K562 (cell line): ENCODE data around the gene PTPRE.

ENCODE experiments used
- ATF7 ChIP-seq: fragments of 450-650 bp; IDR thresholded peaks from 2 replicates; pipeline ENCODE4 v1.7.1; 2014; ENCODE audit warnings: mild to moderate bottlenecking, moderate library complexity
- CTCF ChIP-seq, 3 experiments: IDR thresholded peaks in 2 of 3; conservative IDR thresholded peaks in 1 of 3; 2 replicates each; pipeline ENCODE4 v1.5.1; 2011 to 2012; ENCODE audit warnings: low read length in 3 of 3, mild to moderate bottlenecking in 3 of 3, control low read depth in 2 of 3, improper control_type of control experiment in 1 of 3, inconsistent platforms in 1 of 3, low read depth in 1 of 3, mixed read lengths in 1 of 3, moderate library complexity in 1 of 3; ENCODE audit not compliant: insufficient read depth in 2 of 3
- JUND ChIP-seq, 2 experiments: IDR thresholded peaks; 2 replicates in 1 of 2; 3 replicates in 1 of 2; pipeline ENCODE4 v1.6.1; 2011; ENCODE audit warnings: borderline replicate concordance in 2 of 2, low read depth in 2 of 2, low read length in 2 of 2, improper control_type of control experiment in 1 of 2, missing biosample characterization in 1 of 2, missing genetic modification characterization in 1 of 2, missing genetic modification reagents in 1 of 2
- MEF2A ChIP-seq: IDR thresholded peaks from 2 replicates; pipeline ENCODE4 v1.6.1; 2011; ENCODE audit warnings: low read depth, mild to moderate bottlenecking, low read length, moderate library complexity; ENCODE audit not compliant: control insufficient read depth
- PATZ1 ChIP-seq: fragments of 250-450 bp; sonication (Bioruptor Pico); IDR thresholded peaks from 2 replicates; pipeline ENCODE4 v1.5.0; 2020; ENCODE audit warnings: mild to moderate bottlenecking, borderline replicate concordance
- POLR2A ChIP-seq: fragments of 450-650 bp; conservative IDR thresholded peaks from 2 replicates; pipeline ENCODE4 v1.6.1; 2016
- POLR3A ChIP-seq: IDR thresholded peaks from 2 replicates; pipeline ENCODE4 v1.6.1; 2011; ENCODE audit warnings: borderline replicate concordance, mild to moderate bottlenecking, moderate library complexity; ENCODE audit not compliant: insufficient read length, insufficient read depth; ENCODE audit errors: extremely low read depth
- SIX5 ChIP-seq, 2 experiments: IDR thresholded peaks; 2 replicates each; pipeline ENCODE4 v1.6.1; 2011; ENCODE audit warnings: low read length in 2 of 2, borderline replicate concordance in 1 of 2, low read depth in 1 of 2, mild to moderate bottlenecking in 1 of 2, moderate library complexity in 1 of 2; ENCODE audit not compliant: insufficient read depth in 1 of 2
- YY1 ChIP-seq, 3 experiments: IDR thresholded peaks; 2 replicates each; pipeline ENCODE4 v1.6.1; 2011; ENCODE audit warnings: low read length in 2 of 3, mild to moderate bottlenecking in 2 of 3, moderate library complexity in 2 of 3, borderline replicate concordance in 1 of 3, control low read depth in 1 of 3, low read depth in 1 of 3; ENCODE audit not compliant: insufficient read depth in 3 of 3, insufficient replicate concordance in 2 of 3, control insufficient read depth in 1 of 3, insufficient read length in 1 of 3; ENCODE audit errors: extremely low read depth in 1 of 3
- ZNF324 ChIP-seq: fragments of 250-450 bp; sonication (Bioruptor Pico); IDR thresholded peaks from 2 replicates; pipeline ENCODE4 v1.4.0; 2020; ENCODE audit warnings: mild to moderate bottlenecking

- TF ChIP-seq CTCF (IDR thresholded peaks at IDR 0.05 in 2 of 3, conservative IDR thresholded peaks at IDR 0.05 in 1 of 3; ENCODE audit: insufficient read depth in 2 of 3, low read depth in 1 of 3, low read length in 3 of 3) = no peak
- no peak for TF ChIP-seq JUND (IDR thresholded peaks at IDR 0.05; ENCODE audit: borderline replicate concordance, low read depth, low read length)
- TF ChIP-seq JUND (tag; IDR thresholded peaks at IDR 0.05; ENCODE audit: borderline replicate concordance, low read depth, low read length) = no peak
- TF ChIP-seq POLR2A = no peak
- no peak for TF ChIP-seq POLR3A
- TF ChIP-seq YY1 (IDR thresholded peaks at IDR 0.05; ENCODE audit: borderline replicate concordance in 1 of 3, control insufficient read depth in 1 of 3, extremely low read depth in 1 of 3, insufficient read depth in 3 of 3, insufficient read length in 1 of 3, insufficient replicate concordance in 2 of 3, low read depth in 1 of 3, low read length in 2 of 3) = no peak
- no peak for TF ChIP-seq ZNF324 (CRISPR knock-in tag)
- TF ChIP-seq ATF7 = no peak
- no peak for TF ChIP-seq MEF2A
- no peak for TF ChIP-seq PATZ1
- no peak for TF ChIP-seq SIX5 (IDR thresholded peaks at IDR 0.05; ENCODE audit: borderline replicate concordance in 1 of 2, insufficient read depth in 1 of 2, low read depth in 1 of 2, low read length in 2 of 2)
Measured at GRCh38 chr10:128061306-128062300, 154.7 kb downstream of the PTPRE start.
